AG09309 (cell line): ENCODE measurements around the gene PPP2R3C.
"Not testable (repeated sequence)": the region's sequence is repeated elsewhere in the genome, so short reads cannot be mapped to it uniquely, and the experiment has no call there.

Experiments
- DNase-seq: peaks from one replicate; pipeline ENCODE4 v3.0.0-alpha.2; 2010; ENCODE audit warnings: low read depth
- H3K4me3 ChIP-seq: 2 replicates; pipeline ENCODE4 v1.5.1; 2011; ENCODE audit warnings: mild to moderate bottlenecking, low read depth, low read length, moderate library complexity; ENCODE audit not compliant: control insufficient read depth
- CTCF ChIP-seq: IDR thresholded peaks from 2 replicates; pipeline ENCODE4 v1.5.1; 2011; ENCODE audit warnings: mild to moderate bottlenecking, low read depth, low read length, inconsistent platforms; ENCODE audit not compliant: insufficient read depth, control insufficient read depth; ENCODE audit errors: missing control alignments

Gene PPP2R3C

GRCh38 chr14:35046751-35047536 is 74.8 kb downstream of the PPP2R3C start:
- H3K4me3 ChIP-seq: peak overlapping the region; percentile 88
- DNase-seq: no peak
- no peak for TF ChIP-seq CTCF

- peak; percentile 72 for DNase-seq
- no peak for TF ChIP-seq CTCF
- H3K4me3 ChIP-seq: peak within 1 kb of the TSS; percentile 88
Measured at GRCh38 chr14:35046048-35046750, 75.6 kb downstream of the PPP2R3C start, which contains the start of gene FAM177A1. Gene FAM177A1 (plus strand): TSS chr14:35046272. CDS start chr14:35046464, 192 bp downstream.

- H3K4me3 ChIP-seq: peak overlapping the region; percentile 48
Measured at GRCh38 chr14:35045798-35046047, 76.1 kb downstream of the PPP2R3C start.

GRCh38 chr14:35044939-35045797 is 76.6 kb downstream of the PPP2R3C start:
- H3K4me3 ChIP-seq: peak overlapping the region; percentile 48
- DNase-seq: no peak
- TF ChIP-seq CTCF: no peak

More at GRCh38 chr14:35045798-35046047, 76.1 kb downstream of the PPP2R3C start:
- no peak for TF ChIP-seq CTCF
- DNase-seq: no peak

- H3K4me3 ChIP-seq: no peak overlapping the region
- no peak for DNase-seq
- no peak for TF ChIP-seq CTCF
Measured at GRCh38 chr14:35043046-35043445, 78.7 kb downstream of the PPP2R3C start.

- no peak overlapping the region for H3K4me3 ChIP-seq
- DNase-seq: no peak
- TF ChIP-seq CTCF: no peak
Measured at GRCh38 chr14:35042632-35043031, 79.2 kb downstream of the PPP2R3C start.

GRCh38 chr14:35038312-35038711 is 83.5 kb downstream of the PPP2R3C start:
- not testable (repeated sequence) for H3K4me3 ChIP-seq, DNase-seq
